Stimulated activated CD4-positive, alpha-beta T cell treated with anti-CD3 and anti-CD28 coated beads, Interleukin-4, amount 100 ng/mL, for 48 hours (primary cell): ENCODE measurements around the gene ANKRD40CL.
"Not testable (repeated sequence)": the region's sequence is repeated elsewhere in the genome, so short reads cannot be mapped to it uniquely, and the experiment has no call there.

Experiments used
- DNase-seq, 2 donors: peaks; one replicate each; pipeline ENCODE4 v3.0.0-alpha.2; 2020; ENCODE audit warnings: low read depth in 2 of 2

Gene ANKRD40CL

GRCh38 chr17:50767446-50767845 is at the start of gene ANKRD40CL:
Gene ANKRD40CL (minus strand): TSS chr17:50767518. CDS start chr17:50766913, 605 bp downstream.
- no peak for DNase-seq

DNA sequence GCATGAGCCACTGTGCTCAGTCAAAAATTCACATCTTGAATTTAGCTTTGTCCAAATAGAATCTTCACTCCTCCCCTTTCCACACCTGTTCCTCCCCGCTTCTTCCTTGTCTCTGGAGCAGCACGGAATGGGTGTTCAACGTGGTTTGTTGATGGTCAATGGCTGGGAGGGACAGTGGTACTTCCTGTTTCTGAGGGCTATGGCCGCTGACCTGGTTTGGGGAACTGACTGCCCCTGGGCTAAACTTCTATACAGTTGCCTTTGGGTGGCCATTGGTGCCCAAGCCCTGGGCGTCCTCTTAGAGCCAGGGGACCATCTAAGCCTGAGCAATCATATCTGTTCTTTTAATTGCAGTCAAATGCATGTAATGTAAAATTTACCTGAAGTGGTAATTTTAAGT is 49.0 kb upstream of the ANKRD40CL start:
- no peak for DNase-seq

GRCh38 chr17:50815400-50815799 is 48.1 kb upstream of the ANKRD40CL start:
- DNase-seq, result no peak

DNA sequence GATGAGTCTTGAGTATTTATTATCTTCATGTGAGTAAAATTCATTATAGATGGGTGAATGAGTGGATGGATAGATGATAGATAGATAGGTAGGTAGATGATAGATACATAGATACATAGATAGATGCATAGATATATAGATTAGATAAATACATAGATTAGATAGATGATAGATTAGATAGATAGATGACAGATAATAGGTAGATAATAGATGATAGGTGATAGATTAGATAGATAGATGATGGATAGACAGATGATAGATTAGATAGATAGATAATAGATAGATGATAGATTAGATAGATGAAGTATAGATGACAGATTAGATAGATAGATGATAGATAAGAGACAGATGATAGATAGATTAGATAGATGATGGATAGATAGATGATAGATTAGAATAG is 46.3 kb upstream of the ANKRD40CL start:
- DNase-seq, result no peak

GRCh38 chr17:50808888-50809287 is 41.6 kb upstream of the ANKRD40CL start:
- DNase-seq, result no peak

DNA sequence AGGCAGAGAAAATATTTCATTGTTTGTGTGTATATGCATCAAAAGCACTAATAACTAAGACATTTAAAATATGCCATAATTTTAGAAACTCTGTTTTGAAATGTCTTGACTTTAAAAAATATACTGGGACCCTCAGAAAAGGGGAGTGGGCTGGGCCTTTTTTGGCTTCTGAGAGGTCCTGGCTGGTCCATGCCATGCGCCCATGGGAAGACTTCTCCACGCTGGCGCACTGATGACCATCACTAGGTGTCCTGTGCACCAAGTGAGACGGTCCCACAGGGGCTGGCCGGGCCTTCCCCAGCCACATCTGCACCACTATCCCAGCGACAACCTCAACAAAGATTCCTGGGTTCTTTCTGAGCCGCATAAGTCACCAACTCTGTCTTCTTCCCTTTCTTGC is 41.1 kb upstream of the ANKRD40CL start:
- DNase-seq, result no peak

DNA sequence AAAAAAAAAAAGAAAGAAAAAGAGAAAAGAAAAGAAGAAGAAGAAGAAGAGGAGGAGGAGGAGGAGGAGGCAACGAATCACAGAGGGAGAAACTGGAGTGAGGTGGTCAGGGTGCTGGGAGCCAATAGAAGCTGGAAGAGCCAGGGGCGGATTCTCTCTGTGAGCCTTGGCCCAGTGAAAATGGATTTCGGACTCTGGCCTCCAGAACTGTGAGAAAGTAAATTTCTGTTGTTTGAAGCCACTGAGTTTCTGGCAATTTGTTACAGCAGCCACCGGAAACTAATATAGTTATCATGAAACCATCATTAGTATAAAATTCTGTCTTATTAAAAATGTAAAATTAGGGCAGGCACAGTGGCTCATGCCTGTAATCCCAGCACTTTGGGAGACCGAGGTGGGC is 40.4 kb upstream of the ANKRD40CL start:
- DNase-seq, result no peak

DNA sequence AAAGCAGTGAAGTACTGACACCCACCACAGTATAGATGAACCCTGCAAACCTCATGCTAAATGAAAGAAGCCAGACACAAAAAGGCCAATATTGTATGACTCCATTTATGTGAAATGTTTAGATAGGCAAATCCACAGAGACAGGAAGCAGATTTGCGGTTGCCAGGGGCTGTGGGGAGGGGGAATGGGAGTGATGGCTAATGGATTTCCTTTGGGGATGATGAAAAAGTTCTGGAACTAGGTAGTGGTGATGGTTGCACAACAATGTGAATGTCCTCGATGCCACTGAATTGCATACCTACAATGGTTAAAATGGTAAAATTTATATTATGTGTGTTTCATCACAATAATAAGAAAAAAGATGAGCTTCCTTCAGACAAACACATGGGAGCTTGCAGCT is 39.7 kb upstream of the ANKRD40CL start:
- no peak for DNase-seq

GRCh38 chr17:50806141-50806643 is 38.9 kb upstream of the ANKRD40CL start:
- DNase-seq, result no peak

GRCh38 chr17:50805486-50805885 is 38.2 kb upstream of the ANKRD40CL start:
- no peak for DNase-seq

GRCh38 chr17:50804749-50805475 is 37.6 kb upstream of the ANKRD40CL start:
- not testable (repeated sequence) for DNase-seq

DNA sequence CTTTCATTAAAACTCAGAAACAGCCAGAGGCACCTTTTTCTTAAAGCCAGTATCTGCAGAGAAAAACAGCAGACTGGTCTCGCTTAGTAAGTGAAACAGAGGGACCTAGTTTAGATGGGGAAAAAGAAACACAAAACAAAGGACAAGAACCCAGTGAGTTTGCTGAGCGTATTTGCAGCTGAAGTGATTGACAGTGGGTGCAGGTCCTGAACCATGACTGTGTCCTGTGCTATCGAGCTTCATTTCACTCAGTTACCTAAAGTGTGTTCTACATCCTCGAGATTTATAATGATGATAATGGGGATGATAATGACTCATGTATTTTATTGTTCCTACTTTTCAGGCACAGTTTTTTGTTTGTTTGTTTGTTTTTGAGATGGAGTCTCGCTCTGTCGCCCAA is 36.4 kb upstream of the ANKRD40CL start:
- DNase-seq, result no peak

GRCh38 chr17:50802609-50803571 is 35.6 kb upstream of the ANKRD40CL start:
- no peak for DNase-seq

- DNase-seq, result no peak
Observed at GRCh38 chr17:50800196-50800700, 32.9 kb upstream of the ANKRD40CL start.

GRCh38 chr17:50799582-50799981 is 32.3 kb upstream of the ANKRD40CL start:
- DNase-seq, result no peak

- DNase-seq, result no peak
Observed at GRCh38 chr17:50798424-50799288, 31.3 kb upstream of the ANKRD40CL start.

DNA sequence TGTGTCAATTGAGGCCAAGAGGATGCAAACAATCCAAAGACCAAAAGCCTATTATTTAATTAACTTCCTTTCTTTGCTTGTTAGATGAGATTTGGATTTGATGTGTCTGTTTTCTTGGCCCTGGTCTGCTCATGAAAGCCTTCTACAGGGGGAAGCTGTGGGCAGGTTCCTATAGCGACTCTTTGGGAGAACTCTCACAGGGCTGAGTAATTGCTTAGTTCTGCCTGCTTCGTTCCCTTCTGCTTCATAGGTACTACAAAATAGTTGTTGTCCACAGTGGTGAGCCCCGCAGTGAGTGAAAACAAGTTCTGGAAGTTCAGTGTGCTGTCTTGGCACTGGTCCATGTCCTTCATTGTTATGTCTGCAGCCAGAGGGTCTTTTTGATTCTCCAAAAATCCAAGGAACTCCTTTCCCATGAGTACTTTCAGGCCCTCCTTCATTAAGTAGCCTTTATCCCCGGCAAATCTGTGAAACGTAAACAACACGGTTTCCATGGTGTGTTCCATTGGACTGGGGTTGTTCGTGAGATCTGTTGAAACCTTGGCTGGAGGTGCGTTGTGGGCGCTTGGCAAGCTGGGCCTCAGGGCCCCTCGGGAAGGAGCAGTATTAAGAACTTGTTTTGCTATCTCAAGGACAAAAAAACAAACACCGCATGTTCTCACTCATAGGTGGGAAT is 30.0 kb upstream of the ANKRD40CL start:
- no peak for DNase-seq

- DNase-seq, result no peak
Observed at GRCh38 chr17:50794361-50794760, 27.0 kb upstream of the ANKRD40CL start.

DNA sequence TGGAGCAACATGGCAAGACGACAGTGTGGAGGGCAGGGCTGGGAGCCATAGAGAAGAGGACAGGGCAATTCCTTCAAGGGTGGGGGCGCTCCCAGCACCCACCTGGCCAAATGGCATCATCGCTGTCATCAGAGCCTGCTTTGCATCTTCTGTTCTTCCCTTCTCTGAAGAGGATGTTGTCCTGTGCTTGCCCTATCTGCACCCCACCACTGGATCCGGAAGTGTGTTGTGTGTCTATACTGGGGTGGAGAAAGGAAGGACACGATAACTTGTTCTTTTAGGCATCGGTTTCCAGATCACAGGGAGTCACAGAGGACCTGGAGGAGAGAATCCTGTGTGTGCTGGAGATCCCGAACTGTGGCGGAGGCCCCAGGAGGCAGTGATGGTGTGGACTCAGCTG is 25.7 kb upstream of the ANKRD40CL start:
- no peak for DNase-seq

DNA sequence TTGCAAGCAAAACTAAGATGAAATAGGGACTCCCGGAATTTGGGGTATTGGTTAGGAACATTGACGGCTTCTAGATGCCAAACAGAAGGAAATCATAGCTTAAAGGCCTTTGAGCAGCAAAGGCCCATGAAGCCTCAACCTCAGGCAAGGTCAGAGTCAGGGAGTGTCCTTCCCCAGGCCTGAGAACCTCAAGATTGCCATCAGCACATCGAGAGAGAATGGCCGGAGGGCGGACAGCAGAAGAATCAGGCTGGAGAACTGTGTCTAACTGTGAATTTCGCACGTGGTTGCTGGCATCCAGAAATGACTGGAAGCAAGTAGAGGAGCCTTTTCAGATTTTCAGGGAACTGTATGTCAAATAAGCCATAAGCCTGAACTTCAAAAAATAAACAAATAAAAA is 24.8 kb upstream of the ANKRD40CL start:
- no peak for DNase-seq

DNA sequence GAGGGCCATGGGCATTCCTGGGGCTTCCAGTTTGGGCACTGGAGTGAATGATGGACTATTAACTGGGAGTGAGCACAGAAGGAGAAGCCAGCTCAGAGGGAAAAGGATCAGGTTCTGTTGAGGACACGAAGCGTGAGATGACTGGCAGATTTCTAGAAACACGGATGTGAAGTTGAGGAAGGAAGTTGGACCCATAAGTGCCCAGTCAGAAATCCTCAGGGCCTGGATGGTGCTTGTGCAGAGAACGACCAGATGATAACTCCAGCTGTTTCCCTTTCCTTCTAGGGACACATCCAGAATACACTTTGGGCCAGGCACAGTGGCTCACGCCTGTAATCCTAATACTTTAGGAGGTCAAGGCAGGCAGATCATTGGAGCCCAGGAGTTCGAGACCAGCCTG is 23.3 kb upstream of the ANKRD40CL start:
- DNase-seq, result no peak
